Activated T-cell treated with anti-CD3 and anti-CD28 coated beads for 4 hours (primary cell): ENCODE measurements around the gene RNF151.
A peak's percentile ranks its signal among the peaks of the same experiment; 100 is the strongest.
"Not testable (repeated sequence)": the region's sequence is repeated elsewhere in the genome, so short reads cannot be mapped to it uniquely, and the experiment has no call there.

Experiments used
- DNase-seq: peaks from one replicate; pipeline ENCODE4 v3.0.0-alpha.2; 2020

RNF151 gene

GRCh38 chr16:1960665-1961630, 5.7 kb upstream of the RNF151 start:
- DNase-seq: no peak

GRCh38 chr16:1961651-1962067, 5.0 kb upstream of the RNF151 start:
- no peak for DNase-seq

GRCh38 chr16:1962161-1963153, 4.2 kb upstream of the RNF151 start:
- not testable (repeated sequence) for DNase-seq

GRCh38 chr16:1963806-1964505, 2.7 kb upstream of the RNF151 start:
- peak; percentile 36 for DNase-seq

GRCh38 chr16:1964506-1965395, 1.9 kb upstream of the RNF151 start, which contains the start of gene RPS2:
Gene RPS2, minus strand, starts transcription at chr16:1964826. Its CDS starts 201 bp downstream, at chr16:1964625.
- DNase-seq: peak; percentile 95

GRCh38 chr16:1965396-1966001, 1.2 kb upstream of the RNF151 start:
- no peak for DNase-seq

- no peak for DNase-seq
These were observed 1.7 kb downstream of the RNF151 start for GRCh38 chr16:1968146-1968953.

GRCh38 chr16:1971796-1972489, 5.3 kb downstream of the RNF151 start, which contains the start of gene TBL3:
Gene TBL3, plus strand, starts transcription at chr16:1972053. Its CDS starts 112 bp downstream, at chr16:1972165.
- peak; percentile 93 for DNase-seq

GRCh38 chr16:1972490-1972877, 5.8 kb downstream of the RNF151 start:
- no peak for DNase-seq

GRCh38 chr16:1973461-1974156, 7.0 kb downstream of the RNF151 start:
- DNase-seq: no peak

- no peak for DNase-seq
These were observed 7.8 kb downstream of the RNF151 start for GRCh38 chr16:1974157-1975070.

GRCh38 chr16:1975432-1976215, 9.0 kb downstream of the RNF151 start:
- no peak for DNase-seq

- DNase-seq: no peak
These were observed 9.5 kb downstream of the RNF151 start for GRCh38 chr16:1976216-1976520.

- no peak for DNase-seq
These were observed 10.6 kb downstream of the RNF151 start for GRCh38 chr16:1976951-1977874.

- DNase-seq: no peak
These were observed 11.2 kb downstream of the RNF151 start for GRCh38 chr16:1977875-1978268.
